ENCODE measurements around the gene SPDYE11.
"Not testable (repeated sequence)": the region's sequence is repeated elsewhere in the genome, so short reads cannot be mapped to it uniquely, and the experiment has no call there.

The SPDYE11 gene

DNA sequence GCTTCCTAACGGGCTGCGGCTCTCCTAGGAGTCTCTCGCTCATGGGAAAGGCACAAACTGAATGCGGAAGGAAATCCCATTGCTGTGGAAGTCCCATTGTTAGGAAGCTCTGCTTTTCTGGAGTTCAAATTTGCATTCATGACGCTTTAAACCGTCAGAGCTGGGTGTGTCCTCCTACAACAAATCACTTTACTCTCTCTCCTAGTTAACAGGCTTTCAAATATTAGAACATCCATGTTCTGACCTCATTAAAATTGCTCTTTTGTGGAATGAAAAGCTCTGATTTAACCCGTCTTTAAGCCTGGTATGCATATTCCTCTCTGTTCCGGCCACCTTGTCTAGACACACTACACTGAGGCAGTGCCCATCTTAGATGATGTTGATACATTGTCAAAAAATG, at the start of gene SPDYE11:
SPDYE11 (minus strand) TSS at position 101 of the 400 bp plus-strand sequence. CDS start 1,800 bp downstream, outside the sequence.
- DNase-seq (ENCODE audit: extremely low spot score); POLR2A ChIA-PET; CTCF ChIA-PET: not testable (repeated sequence)

- CTCF ChIA-PET; DNase-seq (ENCODE audit: extremely low spot score); POLR2A ChIA-PET: not testable (repeated sequence)
Measured at GRCh38 chr7:73085938-73086337, 28.2 kb upstream of the SPDYE11 start, which contains the start of gene SPDYE9. Gene SPDYE9 (minus strand): TSS chr7:73086038. CDS start chr7:73084238, 1,800 bp downstream.

- DNase-seq (ENCODE audit: extremely low spot score); CTCF ChIA-PET; POLR2A ChIA-PET: not testable (repeated sequence)
Measured at GRCh38 chr7:73029666-73030065, 28.0 kb downstream of the SPDYE11 start, which contains the start of gene SPDYE8. Gene SPDYE8 (minus strand): TSS chr7:73029766. CDS start chr7:73027966, 1,800 bp downstream.

- POLR2A ChIA-PET, CTCF ChIA-PET: not testable (repeated sequence)
Measured at GRCh38 chr7:73006491-73006890, 51.2 kb downstream of the SPDYE11 start.

DNA sequence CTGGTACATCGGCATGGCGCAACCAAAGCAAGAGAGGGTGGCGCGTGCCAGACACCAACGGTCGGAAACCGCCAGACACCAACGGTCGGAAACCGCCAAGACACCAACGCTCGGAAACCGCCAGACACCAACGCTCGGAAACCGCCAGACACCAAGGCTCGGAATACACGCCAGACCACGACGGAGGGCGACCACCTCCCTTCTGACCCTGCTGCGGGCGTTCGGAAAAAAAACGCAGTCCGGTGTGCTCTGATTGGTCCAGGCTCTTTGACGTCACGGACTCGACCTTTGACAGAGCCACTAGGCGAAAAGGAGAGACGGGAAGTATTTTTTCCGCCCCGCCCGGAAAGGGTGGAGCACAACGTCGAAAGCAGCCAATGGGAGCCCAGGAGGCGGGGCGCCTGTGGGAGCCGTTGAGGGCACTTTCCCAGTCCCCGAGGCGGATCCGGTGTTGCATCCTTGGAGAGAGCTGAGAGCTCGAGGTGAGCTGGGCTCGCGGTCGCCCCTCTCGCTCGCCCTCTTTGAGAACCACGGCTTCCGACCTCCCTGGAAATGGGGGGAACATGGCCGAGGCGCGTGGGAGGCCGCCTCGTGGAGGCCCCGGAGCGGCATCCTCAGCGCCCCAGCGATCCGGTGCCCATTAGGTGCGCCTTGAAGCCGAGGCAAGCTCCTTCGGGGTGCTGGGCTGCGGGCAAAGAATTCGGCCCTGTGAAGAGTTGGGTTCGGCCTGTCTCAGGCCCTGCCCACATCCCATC, 51.8 kb downstream of the SPDYE11 start:
- CTCF ChIA-PET; POLR2A ChIA-PET; DNase-seq (ENCODE audit: extremely low spot score): not testable (repeated sequence)
- TF ChIP-seq ZNF384 (IDR thresholded peaks at IDR 0.05) = peak; percentile 93
- peak; percentile 51; the same call in 1 of the 2 replicates for TF ChIP-seq L3MBTL2 (conservative IDR thresholded peaks at IDR 0.05)

More at GRCh38 chr7:73006491-73006890, 51.2 kb downstream of the SPDYE11 start:
- not testable (repeated sequence) for DNase-seq (ENCODE audit: extremely low spot score)

GRCh38 chr7:73005356-73005692, 52.4 kb downstream of the SPDYE11 start:
- DNase-seq (ENCODE audit: extremely low spot score); POLR2A ChIA-PET; CTCF ChIA-PET: not testable (repeated sequence)

DNA sequence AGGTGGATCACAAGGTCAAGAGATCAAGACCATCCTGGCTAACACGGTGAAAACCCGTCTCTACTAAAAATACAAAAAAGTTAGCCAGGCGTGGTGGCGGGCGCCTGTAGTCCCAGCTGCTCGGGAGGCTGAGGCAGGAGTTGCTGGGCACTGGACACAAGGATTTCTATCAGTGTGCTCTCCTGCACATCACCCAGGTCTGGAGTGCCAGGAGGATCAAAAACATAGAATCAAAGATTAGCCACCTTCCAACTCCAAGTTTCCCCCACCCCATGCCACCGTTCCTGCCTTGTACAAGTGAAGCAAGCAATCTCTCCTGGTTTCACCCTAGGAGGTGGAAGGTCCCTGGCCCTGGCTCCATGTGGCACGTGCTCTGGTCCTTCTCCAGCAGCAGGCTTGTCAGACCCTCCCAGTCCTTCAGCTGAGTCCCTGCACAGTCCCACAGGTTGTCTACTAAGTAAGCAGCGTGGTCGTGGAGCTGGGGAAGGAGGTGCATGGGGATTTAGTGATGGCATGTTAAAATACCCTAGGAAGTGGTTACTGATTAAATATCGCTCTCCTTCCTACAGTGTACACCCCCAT, 59.7 kb downstream of the SPDYE11 start:
- POLR2A ChIA-PET; DNase-seq (ENCODE audit: extremely low spot score): not testable (repeated sequence)

More for the DNA sequence above, 59.7 kb downstream of the SPDYE11 start:
- CTCF ChIA-PET = not testable (repeated sequence)

All from HEK293T (cell line).